HepG2 (cell line): ENCODE measurements around the gene METTL26. TPM values are rescaled to one million over a fixed set of nuclear protein-coding genes. Genes with fewer than 3 reads are reported as not detected.

Experiments
- ATAC-seq: fragments of 200-7000 bp; cut with Tn5 transposase; 3 replicates; pipeline ENCODE4 v1.9.1; 2020; ENCODE audit warnings: mild to moderate bottlenecking, moderate library complexity
- BruUV-seq: library from RNA; stranded (reverse); fragments of 400-500 nt; replicated peaks from 2 replicates; lab custom pipeline; 2021; lab: Mats Ljungman, UMichigan
- CTCF ChIA-PET: fragments of 300-600 bp; formaldehyde crosslinking; extraction: SDS; loops from one replicate; lab custom pipeline; 2021; ENCODE audit warnings: low total read pairs, inconsistent platforms, low intra/inter-chr PET ratio; lab: Yijun Ruan, JAX
- POLR2A ChIA-PET: fragments of 350-600 bp; sonication (Branson Sonifier 250); formaldehyde crosslinking; loops from one replicate; lab custom pipeline; 2020; ENCODE audit warnings: antibody characterized with exemption, inconsistent platforms; lab: Yijun Ruan, JAX
- DNase-seq: peaks from one replicate; pipeline ENCODE4 v3.0.0-alpha.2; 2015; ENCODE audit warnings: low spot score
- FAIRE-seq: peaks from 3 replicates; lab custom pipeline; 2011; peaks lifted over from hg19 to GRCh38; lab: Jason Lieb, UNC
- H2AFZ ChIP-seq: one replicate; pipeline ENCODE4 v1.6.1; 2011; ENCODE audit warnings: low read length, inconsistent platforms
- H3K27ac ChIP-seq: fragments of 300-600 bp; 3 replicates; pipeline ENCODE4 v1.8.0; 2011; ENCODE audit warnings: mixed run types, mild to moderate bottlenecking, mixed read lengths, low read length, inconsistent platforms; ENCODE audit not compliant: insufficient read depth; ENCODE audit errors: extremely low read length
- H3K27me3 ChIP-seq, 2 experiments: fragments of 200-600 bp in 1 of 2; 2 replicates in 1 of 2; 3 replicates in 1 of 2; pipeline versions ENCODE4 v1.6.0 to v1.8.0; 2011; ENCODE audit warnings: low read length in 2 of 2, mild to moderate bottlenecking in 2 of 2, moderate library complexity in 2 of 2, inconsistent platforms in 1 of 2; ENCODE audit not compliant: insufficient read depth in 2 of 2, control insufficient read depth in 1 of 2
- H3K36me3 ChIP-seq, 2 experiments: fragments of 200-600 bp in 1 of 2; replicated peaks in 1 of 2; 2 replicates in 1 of 2; 3 replicates in 1 of 2; pipeline versions ENCODE4 v1.5.1 to v1.8.0; 2011; ENCODE audit warnings: low read length in 2 of 2, inconsistent platforms in 1 of 2; ENCODE audit not compliant: insufficient read depth in 2 of 2, control insufficient read depth in 1 of 2
- H3K4me1 ChIP-seq: 2 replicates; pipeline ENCODE4 v1.5.1; 2012; ENCODE audit warnings: low read length, inconsistent platforms; ENCODE audit not compliant: insufficient read depth
- H3K4me2 ChIP-seq: 2 replicates; pipeline ENCODE4 v1.6.0; 2011; ENCODE audit warnings: low read depth, low read length, inconsistent platforms
- H3K4me3 ChIP-seq, 3 experiments: fragments of 200-600 bp in 1 of 3; sonication (generic), shearing (Covaris generic) in 1 of 3; replicated peaks in 1 of 3; 2 replicates each; pipeline ENCODE4 v1.5.1; 2011 to 2016; ENCODE audit warnings: low read length in 3 of 3, inconsistent platforms in 2 of 3, low read depth in 2 of 3, mild to moderate bottlenecking in 2 of 3, control low read depth in 1 of 3, mixed read lengths in 1 of 3; ENCODE audit not compliant: insufficient read depth in 1 of 3
- H3K79me2 ChIP-seq: one replicate; pipeline ENCODE4 v1.6.1; 2011; ENCODE audit warnings: low read length, inconsistent platforms; ENCODE audit not compliant: insufficient read depth
- H3K9ac ChIP-seq: 2 replicates; pipeline ENCODE4 v1.6.0; 2011; ENCODE audit warnings: mild to moderate bottlenecking, low read depth, low read length, inconsistent platforms; ENCODE audit not compliant: insufficient read depth
- H3K9me3 ChIP-seq: 2 replicates; pipeline ENCODE4 v1.5.1; 2012; ENCODE audit warnings: mild to moderate bottlenecking, low read length
- H4K20me1 ChIP-seq: 2 replicates; pipeline ENCODE4 v1.6.0; 2011; ENCODE audit warnings: inconsistent platforms, mild to moderate bottlenecking, low read length, moderate library complexity; ENCODE audit not compliant: insufficient read depth
- AGO2 ChIP-seq: fragments of 200-400 bp; formaldehyde crosslinking; optimal IDR thresholded peaks from 2 replicates; pipeline ENCODE3; 2017; ENCODE audit warnings: mild to moderate bottlenecking, low read depth, low read length, moderate library complexity
- ISL2 ChIP-seq: sonication (generic); formaldehyde crosslinking; IDR thresholded peaks from 2 replicates; pipeline ENCODE4 v1.5.0; 2020; ENCODE audit warnings: missing genetic modification reagents
- PTBP1 ChIP-seq: fragments of 200-400 bp; formaldehyde crosslinking; IDR thresholded peaks from 2 replicates; pipeline ENCODE4 v1.6.1; 2018; ENCODE audit warnings: low read length, low read depth; ENCODE audit not compliant: poor library complexity, severe bottlenecking
- RBFOX2 ChIP-seq: fragments of 200-400 bp; formaldehyde crosslinking; IDR thresholded peaks from 2 replicates; pipeline ENCODE4 v1.6.1; 2017; ENCODE audit warnings: low read depth, mild to moderate bottlenecking, low read length
- SALL2 ChIP-seq: sonication (generic); formaldehyde crosslinking; IDR thresholded peaks from 2 replicates; pipeline ENCODE4 v1.8.1; 2023; ENCODE audit warnings: mild to moderate bottlenecking, missing genetic modification reagents, inconsistent platforms
- ZNF230 ChIP-seq: sonication (generic); formaldehyde crosslinking; IDR thresholded peaks from 2 replicates; pipeline ENCODE4 v1.4.0; 2020; ENCODE audit warnings: mild to moderate bottlenecking, missing genetic modification reagents
- ZNF274 ChIP-seq: sonication (generic); formaldehyde crosslinking; IDR thresholded peaks from 2 replicates; pipeline ENCODE4 v1.5.1; 2020; ENCODE audit warnings: mild to moderate bottlenecking, missing genetic modification reagents
- ZNF367 ChIP-seq: sonication (generic); formaldehyde crosslinking; IDR thresholded peaks from 2 replicates; pipeline ENCODE4 v1.4.0; 2020; ENCODE audit warnings: missing genetic modification reagents, borderline replicate concordance
- WGBS: methylation state at CpG from one replicate; pipeline ENCODE4 v1.1.6; 2017; ENCODE audit warnings: low lambda C conversion rate; 5-methylcytosine and 5-hydroxymethylcytosine counted together
- in situ Hi-C: cut with HindIII; loops from 2 replicates; pipeline ENCODE4 v1.10.0; 2017; ENCODE audit warnings: low pct_unique_long_range_greater_than_20kb; ENCODE audit not compliant: extremely low pct_ligation_motif_present
- intact Hi-C: fragments of 100-400 bp; cut with micrococcal nuclease; formaldehyde crosslinking; loops from one replicate; pipeline ENCODE4 v1.10.0; 2022; ENCODE audit not compliant: unreplicated experiment
- polyA plus RNA-seq, 8 experiments: library from polyadenylated mRNA; depleted of rRNA in 3 of 8; stranded (reverse) in 7 of 8; unstranded in 1 of 8; fragments of >200 nt; fragmentation: Illumina TruSeq in 4 of 8; extraction: Trizol in 4 of 8; gene quantifications; 2 replicates each; pipeline versions ENCODE4 v1.2.1 to v1.2.3, GENCODE V29; 2011 to 2016; ENCODE audit warnings: low read depth in 4 of 8, missing spikeins in 1 of 8, mixed read lengths in 1 of 8; ENCODE audit not compliant: insufficient read depth in 1 of 8
- total RNA-seq, 5 experiments: library from RNA; depleted of rRNA; stranded (reverse); fragments of >200 nt; fragmentation: Illumina TruSeq; extraction: Trizol; gene quantifications; 2 replicates each; pipeline ENCODE4 v1.2.3, GENCODE V29; 2016; ENCODE audit warnings: low read depth in 1 of 5
- TF ChIP-seq, protein P1 (sequence below): sonication (generic); formaldehyde crosslinking; IDR thresholded peaks from 2 replicates; pipeline ENCODE4 v1.4.0; 2020; ENCODE audit warnings: mild to moderate bottlenecking, missing genetic modification reagents, borderline replicate concordance
- TF ChIP-seq, protein P2 (sequence below), 2 experiments: sonication (generic) in 1 of 2; formaldehyde crosslinking in 1 of 2; IDR thresholded peaks; 2 replicates each; pipeline versions ENCODE4 v1.6.1 to v1.9.0; 2014 to 2022; ENCODE audit warnings: antibody characterized with exemption in 1 of 2, borderline replicate concordance in 1 of 2, inconsistent platforms in 1 of 2, low read depth in 1 of 2, missing genetic modification reagents in 1 of 2
- TF ChIP-seq, protein P3 (sequence below): sonication (generic); formaldehyde crosslinking; IDR thresholded peaks from 2 replicates; pipeline ENCODE4 v1.5.0; 2020; ENCODE audit warnings: mild to moderate bottlenecking, missing genetic modification reagents, moderate library complexity

Gene METTL26
- total and polyA plus RNA-seq, 2 of the 13 experiments (the other 11 are each of a cell fraction or from before 2014, with no cell fraction given) = 65.5 to 70.1 TPM

DNA sequence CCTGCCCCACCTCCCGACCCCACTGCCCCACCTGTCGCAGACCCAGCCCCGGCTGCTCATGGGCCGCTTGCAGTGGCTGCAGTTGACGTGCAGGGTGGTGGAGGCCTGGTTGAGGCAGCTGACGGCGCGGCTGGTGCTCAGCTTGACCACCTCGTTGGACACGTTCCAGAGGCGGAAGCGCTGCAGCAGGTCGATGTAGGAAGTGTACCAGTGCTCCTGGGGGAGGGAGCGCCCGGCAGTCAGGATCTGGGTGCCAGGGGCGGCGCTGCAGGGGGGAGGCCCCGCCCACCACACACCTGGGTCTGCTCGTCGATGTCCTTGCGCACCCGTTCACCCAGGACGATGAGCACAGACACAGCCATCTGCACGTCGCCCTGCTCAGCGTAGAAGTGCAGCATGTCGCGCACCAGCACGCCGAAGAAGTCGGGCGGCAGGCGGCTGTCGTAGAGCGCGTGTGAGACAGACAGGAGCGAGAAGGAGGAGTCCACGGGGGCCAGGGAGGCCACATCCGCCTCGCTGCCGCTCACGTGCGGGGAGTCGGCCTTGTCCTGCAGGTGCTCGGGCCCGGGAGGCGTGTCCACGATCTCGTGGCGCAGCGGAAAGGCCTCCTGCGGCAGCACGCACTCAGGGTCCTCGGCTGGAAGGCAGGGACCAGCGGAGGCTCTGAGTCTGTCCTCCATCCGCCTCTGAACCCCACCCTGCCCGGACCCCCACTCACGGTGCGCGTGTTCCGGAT, 49.0 kb upstream of the METTL26 start:
- Histone ChIP-seq H3K79me2 (peaks cover 18% of the 10 kb centered on the region), H3K4me1 (peaks cover 26% of the 10 kb centered on the region), H3K4me3 (no peak overlapping the region), H2AFZ (no peak overlapping the region), H3K27ac (no peak overlapping the region), H4K20me1 (0 out of 2 replicates have a peak, but pooled peaks cover 3% of the 10 kb centered on the region), H3K27me3 (no peaks in the 10 kb centered on the region; a peak in 1 of 5 replicates), H3K9me3 (no peaks in the 10 kb centered on the region), H3K36me3 (peaks cover 11 to 20% of the 10 kb centered on the region in 2 experiments; a peak in 4 of 5 replicates), H3K4me2 (no peak overlapping the region), H3K9ac (no peak overlapping the region)
- ChIA-PET CTCF (interaction anchor here (1.1 to 1.5 kb wide), 2 partner anchors 17 to 74 kb away, joined by 3 to 4 read pairs; partner anchors contain the start of gene RHOT2), POLR2A (no interaction called here)
- BruUV-seq = no TSS peak
- FAIRE-seq = no peak
- 97% methylated on average over 45 of the region's 61 CpGs for WGBS
- in situ Hi-C loops (no loop called here), intact Hi-C loops (no loop called here)
- DNase-seq = no peak
- ATAC-seq = no peak
- TF ChIP-seq ZNF230 (CRISPR knock-in tag) (no peak), RBFOX2 (peak; percentile 62), SALL2 (CRISPR knock-in tag) (no peak), AGO2 (peak; percentile 60), PTBP1 (no peak), ZNF367 (CRISPR knock-in tag) (no peak), ZNF274 (CRISPR knock-in tag) (no peak), ISL2 (CRISPR knock-in tag) (no peak)
- TF ChIP-seq, protein P1, sequence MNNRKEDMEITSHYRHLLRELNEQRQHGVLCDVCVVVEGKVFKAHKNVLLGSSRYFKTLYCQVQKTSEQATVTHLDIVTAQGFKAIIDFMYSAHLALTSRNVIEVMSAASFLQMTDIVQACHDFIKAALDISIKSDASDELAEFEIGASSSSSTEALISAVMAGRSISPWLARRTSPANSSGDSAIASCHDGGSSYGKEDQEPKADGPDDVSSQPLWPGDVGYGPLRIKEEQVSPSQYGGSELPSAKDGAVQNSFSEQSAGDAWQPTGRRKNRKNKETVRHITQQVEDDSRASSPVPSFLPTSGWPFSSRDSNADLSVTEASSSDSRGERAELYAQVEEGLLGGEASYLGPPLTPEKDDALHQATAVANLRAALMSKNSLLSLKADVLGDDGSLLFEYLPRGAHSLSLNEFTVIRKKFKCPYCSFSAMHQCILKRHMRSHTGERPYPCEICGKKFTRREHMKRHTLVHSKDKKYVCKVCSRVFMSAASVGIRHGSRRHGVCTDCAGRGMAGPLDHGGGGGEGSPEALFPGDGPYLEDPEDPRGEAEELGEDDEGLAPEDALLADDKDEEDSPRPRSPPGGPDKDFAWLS (CRISPR knock-in tag) = no peak
- TF ChIP-seq, protein P2, sequence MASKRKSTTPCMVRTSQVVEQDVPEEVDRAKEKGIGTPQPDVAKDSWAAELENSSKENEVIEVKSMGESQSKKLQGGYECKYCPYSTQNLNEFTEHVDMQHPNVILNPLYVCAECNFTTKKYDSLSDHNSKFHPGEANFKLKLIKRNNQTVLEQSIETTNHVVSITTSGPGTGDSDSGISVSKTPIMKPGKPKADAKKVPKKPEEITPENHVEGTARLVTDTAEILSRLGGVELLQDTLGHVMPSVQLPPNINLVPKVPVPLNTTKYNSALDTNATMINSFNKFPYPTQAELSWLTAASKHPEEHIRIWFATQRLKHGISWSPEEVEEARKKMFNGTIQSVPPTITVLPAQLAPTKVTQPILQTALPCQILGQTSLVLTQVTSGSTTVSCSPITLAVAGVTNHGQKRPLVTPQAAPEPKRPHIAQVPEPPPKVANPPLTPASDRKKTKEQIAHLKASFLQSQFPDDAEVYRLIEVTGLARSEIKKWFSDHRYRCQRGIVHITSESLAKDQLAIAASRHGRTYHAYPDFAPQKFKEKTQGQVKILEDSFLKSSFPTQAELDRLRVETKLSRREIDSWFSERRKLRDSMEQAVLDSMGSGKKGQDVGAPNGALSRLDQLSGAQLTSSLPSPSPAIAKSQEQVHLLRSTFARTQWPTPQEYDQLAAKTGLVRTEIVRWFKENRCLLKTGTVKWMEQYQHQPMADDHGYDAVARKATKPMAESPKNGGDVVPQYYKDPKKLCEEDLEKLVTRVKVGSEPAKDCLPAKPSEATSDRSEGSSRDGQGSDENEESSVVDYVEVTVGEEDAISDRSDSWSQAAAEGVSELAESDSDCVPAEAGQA (IDR thresholded peaks at IDR 0.05; ENCODE audit: low read depth) = no peak
- TF ChIP-seq, protein P2 (CRISPR knock-in tag; IDR thresholded peaks at IDR 0.05; ENCODE audit: borderline replicate concordance) = no peak
- TF ChIP-seq, protein P3, sequence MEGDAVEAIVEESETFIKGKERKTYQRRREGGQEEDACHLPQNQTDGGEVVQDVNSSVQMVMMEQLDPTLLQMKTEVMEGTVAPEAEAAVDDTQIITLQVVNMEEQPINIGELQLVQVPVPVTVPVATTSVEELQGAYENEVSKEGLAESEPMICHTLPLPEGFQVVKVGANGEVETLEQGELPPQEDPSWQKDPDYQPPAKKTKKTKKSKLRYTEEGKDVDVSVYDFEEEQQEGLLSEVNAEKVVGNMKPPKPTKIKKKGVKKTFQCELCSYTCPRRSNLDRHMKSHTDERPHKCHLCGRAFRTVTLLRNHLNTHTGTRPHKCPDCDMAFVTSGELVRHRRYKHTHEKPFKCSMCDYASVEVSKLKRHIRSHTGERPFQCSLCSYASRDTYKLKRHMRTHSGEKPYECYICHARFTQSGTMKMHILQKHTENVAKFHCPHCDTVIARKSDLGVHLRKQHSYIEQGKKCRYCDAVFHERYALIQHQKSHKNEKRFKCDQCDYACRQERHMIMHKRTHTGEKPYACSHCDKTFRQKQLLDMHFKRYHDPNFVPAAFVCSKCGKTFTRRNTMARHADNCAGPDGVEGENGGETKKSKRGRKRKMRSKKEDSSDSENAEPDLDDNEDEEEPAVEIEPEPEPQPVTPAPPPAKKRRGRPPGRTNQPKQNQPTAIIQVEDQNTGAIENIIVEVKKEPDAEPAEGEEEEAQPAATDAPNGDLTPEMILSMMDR (CRISPR knock-in tag) = no peak
